Stimulated activated CD4-positive, alpha-beta T cell treated with anti-CD3 and anti-CD28 coated beads, Interleukin-1b, Interleukin-23, amount 100 ng/mL, for 4 hours (primary cell): Measurements from ENCODE around the gene TMUB1.

Experiments
- DNase-seq, 2 donors: peaks; one replicate each; pipeline ENCODE4 v3.0.0-alpha.2; 2020; ENCODE audit warnings: low read depth in 2 of 2

The TMUB1 gene, protein sequence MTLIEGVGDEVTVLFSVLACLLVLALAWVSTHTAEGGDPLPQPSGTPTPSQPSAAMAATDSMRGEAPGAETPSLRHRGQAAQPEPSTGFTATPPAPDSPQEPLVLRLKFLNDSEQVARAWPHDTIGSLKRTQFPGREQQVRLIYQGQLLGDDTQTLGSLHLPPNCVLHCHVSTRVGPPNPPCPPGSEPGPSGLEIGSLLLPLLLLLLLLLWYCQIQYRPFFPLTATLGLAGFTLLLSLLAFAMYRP

DNA sequence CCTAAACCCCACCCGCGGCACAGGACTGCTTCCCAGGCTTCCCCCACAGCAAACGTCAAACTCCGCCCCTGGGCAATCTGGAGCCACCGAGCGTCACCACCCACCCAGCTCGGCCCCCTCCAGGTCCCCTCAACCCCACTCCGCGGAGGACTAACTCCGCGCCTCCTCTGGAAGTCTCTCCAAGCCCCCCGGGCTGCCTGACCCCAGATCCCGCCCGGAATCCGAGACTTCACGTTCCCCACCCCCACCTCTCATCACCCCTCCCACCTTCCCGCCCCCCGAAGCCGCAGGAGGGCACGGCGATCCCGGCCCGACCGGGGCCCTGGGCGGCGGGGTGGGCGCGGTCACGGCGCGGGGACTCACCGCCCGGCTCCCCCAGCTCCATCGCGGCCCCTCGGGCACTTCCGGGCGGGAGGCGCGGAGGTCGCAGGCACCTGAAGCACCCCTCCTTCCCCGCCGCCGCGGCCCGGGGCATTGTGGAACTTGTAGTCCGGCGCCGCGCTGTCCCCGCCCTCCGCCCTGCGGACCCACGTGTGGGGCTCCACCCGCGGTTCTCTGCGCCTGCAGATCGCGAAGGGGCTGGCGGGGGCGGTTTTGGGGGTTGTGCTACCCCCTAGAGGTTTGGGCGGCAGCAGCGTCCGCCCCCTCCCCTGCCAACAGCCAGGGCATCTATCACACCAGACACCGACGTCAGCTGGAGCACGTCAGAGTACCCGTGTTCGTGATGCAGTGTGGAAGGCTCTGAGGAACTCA is at the start of gene TMUB1:
Gene TMUB1 (minus strand): TSS at position 423 of the 753 bp plus-strand sequence. CDS start 930 bp downstream, outside the sequence.
- peak; percentile 75 to 77 for DNase-seq

GRCh38 chr7:151132461-151133205 is 49.3 kb upstream of the TMUB1 start:
- no peak for DNase-seq

- DNase-seq, result no peak
Observed at GRCh38 chr7:151131592-151132293, 48.5 kb upstream of the TMUB1 start.

- DNase-seq, result no peak
Observed at GRCh38 chr7:151131224-151131591, 47.9 kb upstream of the TMUB1 start.

- no peak for DNase-seq
Observed at GRCh38 chr7:151130741-151131157, 47.5 kb upstream of the TMUB1 start.

- DNase-seq, result no peak
Observed at GRCh38 chr7:151129960-151130591, 46.8 kb upstream of the TMUB1 start.

DNA sequence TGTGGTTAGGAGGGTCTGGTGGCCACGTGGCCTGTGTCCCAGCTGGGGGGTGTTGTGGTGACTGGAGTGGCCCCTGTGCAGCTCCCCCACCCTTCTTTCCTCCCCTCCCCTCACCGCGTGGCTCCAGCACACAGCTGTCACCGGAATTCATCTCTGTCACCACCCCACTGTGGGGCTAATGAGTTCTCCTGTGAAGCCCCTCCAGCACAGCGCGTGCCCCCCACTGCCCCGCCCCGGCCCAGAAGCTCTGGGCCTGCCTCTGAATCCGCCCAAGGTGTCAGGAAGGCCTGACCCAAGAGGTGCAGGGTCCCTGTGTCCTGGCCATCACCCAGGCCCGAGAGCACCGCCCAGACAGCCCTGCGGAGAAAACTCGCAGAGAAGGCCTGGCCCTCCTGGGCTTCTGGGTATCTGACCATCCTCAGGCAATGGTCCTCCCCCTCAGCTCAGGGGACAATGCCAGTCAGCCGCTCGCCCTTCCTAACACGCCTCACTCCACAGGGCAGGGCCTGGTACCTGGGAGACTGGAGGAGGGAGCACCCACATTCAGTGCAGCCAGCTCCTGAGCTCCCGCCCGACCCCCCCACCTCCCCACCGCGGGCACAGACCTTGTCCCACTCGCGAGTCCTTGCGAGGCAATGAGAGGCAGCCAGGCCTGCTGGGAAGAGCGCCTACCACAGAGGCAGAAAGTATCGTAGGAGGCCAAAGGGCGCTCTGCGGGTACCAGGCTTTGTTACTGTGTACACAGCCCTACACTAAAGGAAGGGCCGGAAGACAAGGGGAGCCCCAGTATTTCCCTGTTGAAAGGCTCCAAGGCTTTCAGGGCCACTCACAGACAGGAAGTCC is 46.0 kb upstream of the TMUB1 start:
- no peak for DNase-seq

DNA sequence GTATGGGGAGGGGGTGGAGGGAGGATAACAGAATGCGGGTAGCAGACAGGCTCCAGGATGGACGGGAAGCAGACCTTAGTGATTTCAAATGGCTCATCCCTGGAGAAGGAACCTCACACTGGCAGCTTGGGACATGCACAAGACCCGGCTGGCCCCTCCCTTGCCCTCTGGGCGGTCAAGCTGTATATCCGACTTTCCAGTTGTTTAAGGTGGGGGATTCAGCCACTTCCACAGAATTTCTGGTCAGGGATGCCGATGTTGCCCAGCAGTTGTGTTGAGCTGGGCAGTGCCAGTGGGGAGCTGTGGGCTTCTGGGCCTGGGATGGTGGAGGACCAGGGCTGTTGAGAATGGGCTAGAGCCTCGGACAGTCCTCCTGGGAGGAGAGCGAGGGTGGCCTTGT is 45.4 kb upstream of the TMUB1 start:
- no peak for DNase-seq

- no peak for DNase-seq
Observed at GRCh38 chr7:151128144-151128543, 44.9 kb upstream of the TMUB1 start.

- no peak for DNase-seq
Observed at GRCh38 chr7:151126491-151127137, 43.3 kb upstream of the TMUB1 start.

- no peak for DNase-seq
Observed at GRCh38 chr7:151125846-151126481, 42.7 kb upstream of the TMUB1 start.

- DNase-seq, result no peak
Observed at GRCh38 chr7:151125470-151125845, 42.2 kb upstream of the TMUB1 start.

DNA sequence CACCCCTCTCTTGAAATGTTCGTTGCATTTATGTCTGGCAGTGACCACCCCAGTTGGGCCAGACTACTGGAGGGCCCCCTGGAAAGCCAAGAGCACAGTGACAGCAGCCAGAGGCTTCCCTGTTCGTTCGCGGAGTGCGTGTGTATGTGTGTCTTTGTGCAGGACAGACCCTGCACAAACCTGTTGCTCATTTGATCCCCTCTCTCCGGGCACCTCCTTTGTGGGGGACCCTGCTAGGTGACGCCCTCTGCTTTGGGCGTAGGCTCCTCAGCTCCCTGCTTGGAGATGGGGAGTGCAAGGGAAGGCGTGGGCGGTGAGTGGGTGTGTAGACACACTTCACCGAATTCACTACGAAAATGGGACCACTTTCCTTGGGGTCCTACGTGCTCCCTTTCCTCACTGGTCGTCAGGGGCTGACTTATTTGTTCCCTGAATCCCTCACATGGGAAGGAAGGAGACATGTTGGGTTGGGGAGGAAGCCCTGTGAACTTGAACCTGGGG is 41.7 kb upstream of the TMUB1 start:
- no peak for DNase-seq

GRCh38 chr7:151124481-151124880 is 41.2 kb upstream of the TMUB1 start:
- DNase-seq, result no peak

- peak; percentile 77 to 83 for DNase-seq
Observed at GRCh38 chr7:151123822-151124464, 40.6 kb upstream of the TMUB1 start.

- DNase-seq, result no peak
Observed at GRCh38 chr7:151123158-151123821, 40.0 kb upstream of the TMUB1 start.

DNA sequence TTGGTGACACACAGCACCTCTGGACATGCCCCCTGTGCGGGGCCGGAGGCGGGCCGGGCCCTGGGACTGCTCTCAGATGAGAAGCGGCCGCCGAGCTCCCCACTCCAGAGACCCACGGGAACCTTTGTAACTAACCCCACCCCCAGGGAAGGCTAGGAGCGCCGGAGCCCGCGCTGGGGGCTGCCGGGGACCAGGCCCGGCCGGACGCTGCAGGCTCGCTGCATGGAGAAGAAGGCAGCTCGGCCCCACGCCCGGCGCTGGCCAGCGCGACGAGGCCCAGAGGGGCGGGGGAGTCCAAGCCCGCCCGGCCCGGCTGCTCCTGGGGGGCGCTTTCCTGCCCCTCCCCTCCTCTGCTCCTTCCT is 39.5 kb upstream of the TMUB1 start:
- no peak for DNase-seq

DNA sequence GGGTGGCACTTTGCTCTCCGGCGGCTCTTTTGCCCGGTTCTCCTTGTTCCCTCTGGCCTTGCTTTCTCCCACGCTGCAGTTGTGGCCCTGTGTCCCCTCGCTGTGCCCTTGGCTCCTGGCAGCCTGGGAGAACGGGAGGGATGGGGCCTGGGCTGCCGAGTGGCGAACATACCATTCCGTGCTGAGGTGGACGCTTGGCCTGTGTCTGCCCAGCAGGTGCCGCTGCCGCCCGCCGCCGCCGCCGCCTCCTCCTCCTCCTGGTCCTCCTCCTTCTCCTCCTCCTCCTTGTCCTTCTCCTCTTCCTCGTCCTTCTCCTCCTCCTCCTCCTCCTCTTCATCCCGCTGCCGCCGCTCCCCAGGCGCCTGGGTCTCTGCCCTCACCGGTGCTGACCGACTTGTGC is 39.0 kb upstream of the TMUB1 start:
- no peak for DNase-seq
